ENCODE data around the gene COX6B2. TPM values are rescaled to one million over a fixed set of nuclear protein-coding genes. Genes with fewer than 3 reads are reported as not detected.

The COX6B2 gene
- total RNA-seq, 1 experiment from 2014 or later: 5.6 TPM

DNA sequence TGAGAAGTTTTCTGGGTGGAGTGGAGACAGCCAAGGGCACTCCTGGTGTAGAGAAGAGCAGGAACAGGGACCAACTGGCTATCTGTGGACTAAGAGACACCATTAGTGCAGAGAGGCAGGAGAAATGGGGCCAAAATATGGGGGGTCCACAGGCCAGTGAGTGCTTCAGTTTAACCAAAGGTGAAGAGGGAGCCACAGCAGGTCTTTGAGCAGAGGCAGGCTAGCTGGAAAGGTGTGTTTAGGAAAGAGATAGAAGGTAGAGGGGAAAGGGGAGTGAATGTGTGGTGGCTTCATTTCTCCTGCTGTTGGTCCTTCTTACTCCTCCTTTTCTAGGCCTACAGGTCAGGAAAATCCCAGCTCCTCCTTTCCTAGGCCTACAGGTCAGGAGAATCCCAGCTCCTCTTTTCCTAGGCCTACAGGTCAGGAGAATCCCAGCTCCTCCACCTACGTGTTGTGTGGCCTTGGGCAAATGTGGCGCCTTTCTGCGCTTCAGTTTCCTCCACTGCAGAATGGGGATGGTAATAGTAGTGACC is 28.1 kb upstream of the COX6B2 start:
- in situ Hi-C loops (cut with HindIII; ENCODE audit: low pct_unique_long_range_greater_than_20kb, low sequenced_read_pairs) (no loop called here), intact Hi-C loops (cut with micrococcal nuclease; ENCODE audit: unreplicated experiment) (no loop called here)
- peak overlapping the region; percentile 45; the same call in 1 of the 2 replicates for H3K27ac ChIP-seq (ENCODE audit: low read length)
- ChIA-PET CTCF (no interaction called here), POLR2A (no interaction called here)
- no peaks in the 10 kb centered on the region for H3K27me3 ChIP-seq (ENCODE audit: control insufficient read depth, insufficient read depth, low read length)
- peaks cover 9% of the 10 kb centered on the region for H3K36me3 ChIP-seq (ENCODE audit: control insufficient read depth, insufficient read depth, low read length)
- no peaks in the 10 kb centered on the region for H3K9me3 ChIP-seq (ENCODE audit: control insufficient read depth, insufficient read depth, low read depth, low read length)
- H3K4me3 ChIP-seq (ENCODE audit: low read depth in 2 of 2, low read length in 2 of 2): peak overlapping the region in 1 of 2 experiments; percentile 55; a peak in 1 of 4 replicates
- TF ChIP-seq POLR2AphosphoS5 (IDR thresholded peaks at IDR 0.05; ENCODE audit: low read depth, low read length) (no peak), SIN3A (IDR thresholded peaks at IDR 0.05; ENCODE audit: borderline replicate concordance, insufficient read depth, low read depth, low read length) (no peak), TCF7L2 (IDR thresholded peaks at IDR 0.05; ENCODE audit: low read depth, low read length) (no peak)
- TF ChIP-seq, protein P1, sequence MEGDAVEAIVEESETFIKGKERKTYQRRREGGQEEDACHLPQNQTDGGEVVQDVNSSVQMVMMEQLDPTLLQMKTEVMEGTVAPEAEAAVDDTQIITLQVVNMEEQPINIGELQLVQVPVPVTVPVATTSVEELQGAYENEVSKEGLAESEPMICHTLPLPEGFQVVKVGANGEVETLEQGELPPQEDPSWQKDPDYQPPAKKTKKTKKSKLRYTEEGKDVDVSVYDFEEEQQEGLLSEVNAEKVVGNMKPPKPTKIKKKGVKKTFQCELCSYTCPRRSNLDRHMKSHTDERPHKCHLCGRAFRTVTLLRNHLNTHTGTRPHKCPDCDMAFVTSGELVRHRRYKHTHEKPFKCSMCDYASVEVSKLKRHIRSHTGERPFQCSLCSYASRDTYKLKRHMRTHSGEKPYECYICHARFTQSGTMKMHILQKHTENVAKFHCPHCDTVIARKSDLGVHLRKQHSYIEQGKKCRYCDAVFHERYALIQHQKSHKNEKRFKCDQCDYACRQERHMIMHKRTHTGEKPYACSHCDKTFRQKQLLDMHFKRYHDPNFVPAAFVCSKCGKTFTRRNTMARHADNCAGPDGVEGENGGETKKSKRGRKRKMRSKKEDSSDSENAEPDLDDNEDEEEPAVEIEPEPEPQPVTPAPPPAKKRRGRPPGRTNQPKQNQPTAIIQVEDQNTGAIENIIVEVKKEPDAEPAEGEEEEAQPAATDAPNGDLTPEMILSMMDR (IDR thresholded peaks at IDR 0.05): no peak
- TF ChIP-seq, protein P2, sequence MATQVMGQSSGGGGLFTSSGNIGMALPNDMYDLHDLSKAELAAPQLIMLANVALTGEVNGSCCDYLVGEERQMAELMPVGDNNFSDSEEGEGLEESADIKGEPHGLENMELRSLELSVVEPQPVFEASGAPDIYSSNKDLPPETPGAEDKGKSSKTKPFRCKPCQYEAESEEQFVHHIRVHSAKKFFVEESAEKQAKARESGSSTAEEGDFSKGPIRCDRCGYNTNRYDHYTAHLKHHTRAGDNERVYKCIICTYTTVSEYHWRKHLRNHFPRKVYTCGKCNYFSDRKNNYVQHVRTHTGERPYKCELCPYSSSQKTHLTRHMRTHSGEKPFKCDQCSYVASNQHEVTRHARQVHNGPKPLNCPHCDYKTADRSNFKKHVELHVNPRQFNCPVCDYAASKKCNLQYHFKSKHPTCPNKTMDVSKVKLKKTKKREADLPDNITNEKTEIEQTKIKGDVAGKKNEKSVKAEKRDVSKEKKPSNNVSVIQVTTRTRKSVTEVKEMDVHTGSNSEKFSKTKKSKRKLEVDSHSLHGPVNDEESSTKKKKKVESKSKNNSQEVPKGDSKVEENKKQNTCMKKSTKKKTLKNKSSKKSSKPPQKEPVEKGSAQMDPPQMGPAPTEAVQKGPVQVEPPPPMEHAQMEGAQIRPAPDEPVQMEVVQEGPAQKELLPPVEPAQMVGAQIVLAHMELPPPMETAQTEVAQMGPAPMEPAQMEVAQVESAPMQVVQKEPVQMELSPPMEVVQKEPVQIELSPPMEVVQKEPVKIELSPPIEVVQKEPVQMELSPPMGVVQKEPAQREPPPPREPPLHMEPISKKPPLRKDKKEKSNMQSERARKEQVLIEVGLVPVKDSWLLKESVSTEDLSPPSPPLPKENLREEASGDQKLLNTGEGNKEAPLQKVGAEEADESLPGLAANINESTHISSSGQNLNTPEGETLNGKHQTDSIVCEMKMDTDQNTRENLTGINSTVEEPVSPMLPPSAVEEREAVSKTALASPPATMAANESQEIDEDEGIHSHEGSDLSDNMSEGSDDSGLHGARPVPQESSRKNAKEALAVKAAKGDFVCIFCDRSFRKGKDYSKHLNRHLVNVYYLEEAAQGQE (IDR thresholded peaks at IDR 0.05; ENCODE audit: insufficient read depth in 1 of 2, low read depth in 2 of 2, low read length in 1 of 2): no peak
- peaks cover 19% of the 10 kb centered on the region for H3K4me1 ChIP-seq (ENCODE audit: control insufficient read depth, insufficient read depth, low read length)
- ATAC-seq (no peak), DNase-seq (ENCODE audit: low read depth, low spot score) (no peak)
- BruUV-seq (replicated peaks): no TSS peak

DNA sequence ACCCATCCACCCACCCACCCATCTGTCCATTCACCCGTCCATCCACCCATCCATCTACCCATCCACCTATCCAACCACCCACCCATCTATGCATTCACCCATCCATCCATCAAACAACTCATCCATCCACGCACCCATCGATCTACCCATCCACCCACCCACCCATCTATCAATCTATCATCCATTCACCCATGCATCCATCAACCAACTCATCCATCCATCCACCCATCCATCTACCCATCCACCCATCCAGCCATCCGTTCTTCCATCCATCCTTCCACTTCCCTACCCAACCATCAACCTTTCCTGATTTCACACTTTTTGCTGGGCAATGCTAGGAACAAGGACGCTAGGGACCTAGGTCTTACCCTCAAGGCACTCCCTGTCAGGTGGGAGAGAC is 27.5 kb upstream of the COX6B2 start:
- no peaks in the 10 kb centered on the region for H3K27me3 ChIP-seq (ENCODE audit: control insufficient read depth, insufficient read depth, low read length)
- no TSS peak for BruUV-seq (replicated peaks)
- ATAC-seq (no peak), DNase-seq (ENCODE audit: low read depth, low spot score) (no peak)
- ChIA-PET POLR2A (no interaction called here), CTCF (no interaction called here)
- intact Hi-C loops (cut with micrococcal nuclease; ENCODE audit: unreplicated experiment) (no loop called here), in situ Hi-C loops (cut with HindIII; ENCODE audit: low pct_unique_long_range_greater_than_20kb, low sequenced_read_pairs) (no loop called here)
- H3K4me3 ChIP-seq (ENCODE audit: low read depth in 2 of 2, low read length in 2 of 2): no peak overlapping the region
- H3K4me1 ChIP-seq (ENCODE audit: control insufficient read depth, insufficient read depth, low read length): peaks cover 16% of the 10 kb centered on the region
- H3K27ac ChIP-seq (ENCODE audit: low read length): no peak overlapping the region
- no peaks in the 10 kb centered on the region for H3K9me3 ChIP-seq (ENCODE audit: control insufficient read depth, insufficient read depth, low read depth, low read length)
- H3K36me3 ChIP-seq (ENCODE audit: control insufficient read depth, insufficient read depth, low read length): peaks cover 7% of the 10 kb centered on the region
- TF ChIP-seq TCF7L2 (IDR thresholded peaks at IDR 0.05; ENCODE audit: low read depth, low read length) (no peak), POLR2AphosphoS5 (IDR thresholded peaks at IDR 0.05; ENCODE audit: low read depth, low read length) (no peak), SIN3A (IDR thresholded peaks at IDR 0.05; ENCODE audit: borderline replicate concordance, insufficient read depth, low read depth, low read length) (no peak)
- TF ChIP-seq, protein P1 (IDR thresholded peaks at IDR 0.05): no peak
- TF ChIP-seq, protein P2 (IDR thresholded peaks at IDR 0.05; ENCODE audit: insufficient read depth in 1 of 2, low read depth in 2 of 2, low read length in 1 of 2): no peak

Data from Panc1 (cell line).